ENCODE results near the gene CACNG7.

DNA sequence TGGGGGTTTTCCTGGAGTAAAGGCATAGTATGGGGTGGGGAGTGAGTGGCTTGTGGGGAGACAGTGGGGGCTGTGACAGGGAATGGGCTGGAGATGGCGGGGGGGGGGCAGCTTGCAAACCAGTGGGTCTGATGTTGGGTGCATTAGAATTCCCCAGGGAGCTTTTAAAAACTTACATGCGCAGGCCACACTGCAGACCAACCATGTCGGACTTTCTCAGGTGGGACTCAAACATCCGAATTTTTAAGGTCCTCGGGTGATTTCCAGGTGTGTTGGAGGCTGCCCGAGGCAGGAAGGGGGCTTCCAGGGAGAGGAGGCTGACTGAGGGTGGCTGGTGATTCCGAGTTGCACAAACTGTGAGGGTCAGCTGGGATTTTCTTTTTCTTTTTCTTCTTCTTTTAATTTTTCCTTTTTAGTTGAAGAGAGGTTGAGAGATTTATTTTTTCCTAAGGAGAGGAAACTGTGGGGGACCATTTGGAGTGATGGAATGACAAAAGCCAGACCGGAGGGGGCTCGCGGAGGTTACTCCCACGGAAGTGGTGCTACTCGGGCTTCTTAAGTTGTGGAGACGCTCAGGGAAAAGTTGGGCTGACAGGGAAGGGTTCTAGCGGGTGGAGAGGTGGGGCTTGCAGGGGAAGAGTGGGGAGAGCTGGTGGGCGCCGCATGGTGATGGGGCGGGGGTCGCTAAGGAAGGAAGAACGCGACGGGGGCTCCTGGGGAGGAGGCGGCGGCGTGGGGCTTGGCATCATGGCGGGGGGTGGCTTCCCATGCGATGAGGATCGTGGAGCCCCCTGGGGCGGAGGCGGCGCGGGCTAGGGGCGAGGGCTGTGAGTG, 52.7 kb downstream of the CACNG7 start:
- TF ChIP-seq, protein P1, sequence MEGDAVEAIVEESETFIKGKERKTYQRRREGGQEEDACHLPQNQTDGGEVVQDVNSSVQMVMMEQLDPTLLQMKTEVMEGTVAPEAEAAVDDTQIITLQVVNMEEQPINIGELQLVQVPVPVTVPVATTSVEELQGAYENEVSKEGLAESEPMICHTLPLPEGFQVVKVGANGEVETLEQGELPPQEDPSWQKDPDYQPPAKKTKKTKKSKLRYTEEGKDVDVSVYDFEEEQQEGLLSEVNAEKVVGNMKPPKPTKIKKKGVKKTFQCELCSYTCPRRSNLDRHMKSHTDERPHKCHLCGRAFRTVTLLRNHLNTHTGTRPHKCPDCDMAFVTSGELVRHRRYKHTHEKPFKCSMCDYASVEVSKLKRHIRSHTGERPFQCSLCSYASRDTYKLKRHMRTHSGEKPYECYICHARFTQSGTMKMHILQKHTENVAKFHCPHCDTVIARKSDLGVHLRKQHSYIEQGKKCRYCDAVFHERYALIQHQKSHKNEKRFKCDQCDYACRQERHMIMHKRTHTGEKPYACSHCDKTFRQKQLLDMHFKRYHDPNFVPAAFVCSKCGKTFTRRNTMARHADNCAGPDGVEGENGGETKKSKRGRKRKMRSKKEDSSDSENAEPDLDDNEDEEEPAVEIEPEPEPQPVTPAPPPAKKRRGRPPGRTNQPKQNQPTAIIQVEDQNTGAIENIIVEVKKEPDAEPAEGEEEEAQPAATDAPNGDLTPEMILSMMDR (conservative IDR thresholded peaks at IDR 0.05; ENCODE audit: low read depth, low read length) = no peak
- no peak for TF ChIP-seq EZH2 (IDR thresholded peaks at IDR 0.05; ENCODE audit: borderline replicate concordance, low read depth, low read length, poor library complexity, severe bottlenecking)
